OCI-LY1 (cell line): ENCODE data around the gene TMEM9.

Experiments used
- H2AFZ ChIP-seq: fragments of 200-600 bp; sonication (generic), shearing (Covaris generic); 2 replicates; pipeline ENCODE4 v1.6.0; 2014; ENCODE audit warnings: antibody characterized with exemption, mild to moderate bottlenecking, low read length
- H3F3A ChIP-seq: fragments of 200-600 bp; sonication (generic), shearing (Covaris generic); 2 replicates; pipeline ENCODE4 v1.6.0; 2014; ENCODE audit warnings: mild to moderate bottlenecking, antibody characterized with exemption, low read length, moderate library complexity; ENCODE audit not compliant: insufficient read depth
- H3K27ac ChIP-seq: fragments of 200-600 bp; sonication (generic); 2 replicates; pipeline ENCODE4 v1.5.1; 2014; ENCODE audit warnings: low read length, mixed run types, mild to moderate bottlenecking, low read depth; ENCODE audit not compliant: poor library complexity, severe bottlenecking
- H3K27me3 ChIP-seq: fragments of 200-600 bp; sonication (generic); 2 replicates; pipeline ENCODE4 v1.6.0; 2014; ENCODE audit warnings: antibody characterized with exemption, mild to moderate bottlenecking, low read length, moderate library complexity; ENCODE audit not compliant: insufficient read depth
- H3K36me3 ChIP-seq: fragments of 200-600 bp; sonication (generic); 2 replicates; pipeline ENCODE4 v1.6.1; 2014; ENCODE audit warnings: mild to moderate bottlenecking, antibody characterized with exemption, low read length, moderate library complexity, mixed read lengths; ENCODE audit not compliant: insufficient read depth
- H3K4me1 ChIP-seq: fragments of 200-600 bp; sonication (generic); 2 replicates; pipeline ENCODE4 v1.5.1; 2014; ENCODE audit warnings: mild to moderate bottlenecking, low read length, moderate library complexity; ENCODE audit not compliant: insufficient read depth, severe bottlenecking
- H3K4me2 ChIP-seq: fragments of 200-600 bp; sonication (generic), shearing (Covaris generic); 2 replicates; pipeline ENCODE4 v1.6.1; 2014; ENCODE audit warnings: low read length
- H3K4me3 ChIP-seq: fragments of 200-600 bp; sonication (generic); 2 replicates; pipeline ENCODE4 v1.5.1; 2014; ENCODE audit warnings: low read length, low read depth, mild to moderate bottlenecking, mixed read lengths; ENCODE audit not compliant: poor library complexity, severe bottlenecking
- H3K79me2 ChIP-seq: fragments of 200-600 bp; shearing (Covaris generic); 2 replicates; pipeline ENCODE4 v1.6.1; 2016; ENCODE audit warnings: mixed run types, low read length, mixed read lengths; ENCODE audit not compliant: insufficient read depth
- H3K9ac ChIP-seq: fragments of 200-600 bp; sonication (generic), shearing (Covaris generic); 2 replicates; pipeline ENCODE4 v1.6.1; 2014; ENCODE audit warnings: mild to moderate bottlenecking, low read length, mixed read lengths
- H3K9me2 ChIP-seq: fragments of 200-600 bp; sonication (generic), shearing (Covaris generic); 2 replicates; pipeline ENCODE4 v1.6.1; 2014; ENCODE audit warnings: low read depth, mild to moderate bottlenecking, low read length, mixed read lengths
- H3K9me3 ChIP-seq: fragments of 200-600 bp; shearing (Covaris generic); 2 replicates; pipeline ENCODE4 v1.6.1; 2014; ENCODE audit warnings: low read length, mixed read lengths
- H4K20me1 ChIP-seq: fragments of 200-600 bp; sonication (generic), shearing (Covaris generic); 2 replicates; pipeline ENCODE4 v1.6.0; 2016; ENCODE audit warnings: mild to moderate bottlenecking, low read length; ENCODE audit not compliant: insufficient read depth
- EZH2 ChIP-seq: fragments of 200-600 bp; sonication (generic), shearing (Covaris generic); IDR thresholded peaks from 2 replicates; pipeline ENCODE4 v1.8.0; 2017; ENCODE audit warnings: borderline replicate concordance, mixed run types, mild to moderate bottlenecking, antibody characterized with exemption, low read length, moderate library complexity, mixed read lengths
- TF ChIP-seq, protein P1 (sequence below): fragments of 200-600 bp; sonication (generic), shearing (Covaris generic); IDR thresholded peaks from 2 replicates; pipeline ENCODE4 v1.5.1; 2017; ENCODE audit warnings: mild to moderate bottlenecking, antibody characterized with exemption, low read length, moderate library complexity, mixed read lengths

The TMEM9 gene

DNA sequence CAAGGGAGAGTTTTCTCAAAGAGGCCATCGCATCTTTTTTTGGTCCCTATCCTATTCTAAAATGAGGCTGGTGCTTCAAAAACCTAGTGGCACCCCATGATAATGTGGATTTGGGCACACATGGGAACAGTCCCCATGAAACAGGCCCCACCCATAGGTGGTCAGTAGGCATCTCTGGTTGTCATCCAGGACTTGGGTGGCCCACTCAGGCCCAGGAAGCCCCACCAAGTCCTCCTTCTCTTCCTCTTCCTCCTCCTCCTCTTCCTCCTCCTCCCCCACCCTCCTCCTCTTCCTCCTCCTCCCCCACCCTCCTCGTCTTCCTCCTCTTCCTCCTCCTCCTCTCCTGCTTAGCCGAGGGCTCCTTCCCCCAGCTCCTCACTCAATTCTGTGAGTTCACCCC, 42.6 kb downstream of the TMEM9 start:
- H3K9me2 ChIP-seq, result no peaks in the 10 kb centered on the region
- H3K27ac ChIP-seq, result no peak overlapping the region
- H3K9me3 ChIP-seq, result no peaks in the 10 kb centered on the region
- H3K4me1 ChIP-seq, result no peaks in the 10 kb centered on the region
- H3K4me3 ChIP-seq, result no peak overlapping the region
- H3K4me2 ChIP-seq, result no peak overlapping the region
- H3F3A ChIP-seq, result no peaks in the 10 kb centered on the region
- H3K79me2 ChIP-seq, result no peaks in the 10 kb centered on the region
- TF ChIP-seq EZH2, result no peak
- TF ChIP-seq, protein P1, sequence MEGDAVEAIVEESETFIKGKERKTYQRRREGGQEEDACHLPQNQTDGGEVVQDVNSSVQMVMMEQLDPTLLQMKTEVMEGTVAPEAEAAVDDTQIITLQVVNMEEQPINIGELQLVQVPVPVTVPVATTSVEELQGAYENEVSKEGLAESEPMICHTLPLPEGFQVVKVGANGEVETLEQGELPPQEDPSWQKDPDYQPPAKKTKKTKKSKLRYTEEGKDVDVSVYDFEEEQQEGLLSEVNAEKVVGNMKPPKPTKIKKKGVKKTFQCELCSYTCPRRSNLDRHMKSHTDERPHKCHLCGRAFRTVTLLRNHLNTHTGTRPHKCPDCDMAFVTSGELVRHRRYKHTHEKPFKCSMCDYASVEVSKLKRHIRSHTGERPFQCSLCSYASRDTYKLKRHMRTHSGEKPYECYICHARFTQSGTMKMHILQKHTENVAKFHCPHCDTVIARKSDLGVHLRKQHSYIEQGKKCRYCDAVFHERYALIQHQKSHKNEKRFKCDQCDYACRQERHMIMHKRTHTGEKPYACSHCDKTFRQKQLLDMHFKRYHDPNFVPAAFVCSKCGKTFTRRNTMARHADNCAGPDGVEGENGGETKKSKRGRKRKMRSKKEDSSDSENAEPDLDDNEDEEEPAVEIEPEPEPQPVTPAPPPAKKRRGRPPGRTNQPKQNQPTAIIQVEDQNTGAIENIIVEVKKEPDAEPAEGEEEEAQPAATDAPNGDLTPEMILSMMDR, result no peak
- H2AFZ ChIP-seq, result no peak overlapping the region
- H3K36me3 ChIP-seq, result no peaks in the 10 kb centered on the region
- H3K9ac ChIP-seq, result no peak overlapping the region
- no peaks in the 10 kb centered on the region for H4K20me1 ChIP-seq
- H3K27me3 ChIP-seq, result no peaks in the 10 kb centered on the region

DNA sequence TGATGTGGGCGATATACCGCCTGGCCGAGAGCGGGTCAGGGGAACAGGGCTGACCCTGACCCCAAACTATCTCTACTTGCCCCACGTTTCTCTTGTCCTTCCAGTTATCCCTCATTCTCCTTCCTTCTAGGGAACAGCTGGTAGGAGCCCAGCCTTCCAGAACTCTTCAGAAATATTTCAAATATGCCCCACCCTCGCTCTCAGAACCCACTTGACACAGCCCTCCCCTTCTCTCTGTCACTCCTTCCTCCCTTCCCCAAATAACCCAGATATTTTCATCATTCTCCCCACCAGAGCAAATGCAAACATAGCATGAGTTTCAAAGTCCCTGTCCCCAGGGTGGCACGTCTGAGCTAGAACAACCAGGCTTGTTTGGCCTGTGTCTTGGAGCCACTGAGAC, 43.1 kb downstream of the TMEM9 start:
- no peak overlapping the region for H2AFZ ChIP-seq
- TF ChIP-seq EZH2, result no peak
- TF ChIP-seq, protein P1, result no peak
- no peak overlapping the region for H3K4me2 ChIP-seq
- no peak overlapping the region for H3K4me3 ChIP-seq
- no peak overlapping the region for H3K9ac ChIP-seq
- H4K20me1 ChIP-seq, result no peaks in the 10 kb centered on the region
- no peak overlapping the region for H3K27ac ChIP-seq
- no peaks in the 10 kb centered on the region for H3K36me3 ChIP-seq
- no peaks in the 10 kb centered on the region for H3K9me2 ChIP-seq
- no peaks in the 10 kb centered on the region for H3K4me1 ChIP-seq
- no peaks in the 10 kb centered on the region for H3K9me3 ChIP-seq
- no peaks in the 10 kb centered on the region for H3F3A ChIP-seq
- H3K79me2 ChIP-seq, result no peaks in the 10 kb centered on the region
- no peaks in the 10 kb centered on the region for H3K27me3 ChIP-seq

- Histone ChIP-seq H3K4me1 (no peaks in the 10 kb centered on the region), H3K27ac (no peak overlapping the region), H3F3A (no peaks in the 10 kb centered on the region), H3K27me3 (no peaks in the 10 kb centered on the region), H3K4me3 (no peak overlapping the region), H4K20me1 (no peaks in the 10 kb centered on the region), H3K9me3 (no peaks in the 10 kb centered on the region), H3K4me2 (no peak overlapping the region), H3K9me2 (no peaks in the 10 kb centered on the region), H3K79me2 (no peaks in the 10 kb centered on the region), H3K9ac (no peak overlapping the region), H3K36me3 (no peaks in the 10 kb centered on the region), H2AFZ (no peak overlapping the region)
- no peak for TF ChIP-seq EZH2
- TF ChIP-seq, protein P1, result no peak
Measured at GRCh38 chr1:201110616-201111015, 43.7 kb downstream of the TMEM9 start.
